MM.1S (cell line): ENCODE data around the gene TCEAL9.

Experiments used
- DNase-seq: peaks from one replicate; pipeline ENCODE4 v3.0.0-alpha.2; 2015
- H2AFZ ChIP-seq: fragments of 300-600 bp; sonication (generic); 2 replicates; pipeline ENCODE4 v1.6.0; 2016; ENCODE audit warnings: antibody characterized with exemption, low read length
- H3F3A ChIP-seq: fragments of 300-600 bp; sonication (generic); 2 replicates; pipeline ENCODE4 v1.6.1; 2016; ENCODE audit warnings: mild to moderate bottlenecking, antibody characterized with exemption, low read length, moderate library complexity, mixed read lengths; ENCODE audit not compliant: insufficient read depth
- H3K27ac ChIP-seq: fragments of 300-600 bp; sonication (generic); 2 replicates; pipeline ENCODE4 v1.5.1; 2016; ENCODE audit warnings: mild to moderate bottlenecking, low read length
- H3K27me3 ChIP-seq: fragments of 300-600 bp; sonication (generic); replicated peaks from 2 replicates; pipeline ENCODE4 v1.6.0; 2016; ENCODE audit warnings: low read length; ENCODE audit not compliant: insufficient read depth
- H3K36me3 ChIP-seq: fragments of 300-600 bp; sonication (generic); replicated peaks from 2 replicates; pipeline ENCODE4 v1.6.1; 2016; ENCODE audit warnings: mild to moderate bottlenecking, low read length, mixed read lengths; ENCODE audit not compliant: insufficient read depth
- H3K4me1 ChIP-seq: fragments of 300-600 bp; sonication (generic); 2 replicates; pipeline ENCODE4 v1.6.1; 2016; ENCODE audit warnings: low read length, mixed read lengths
- H3K4me2 ChIP-seq: fragments of 300-600 bp; sonication (generic); 2 replicates; pipeline ENCODE4 v1.6.0; 2016; ENCODE audit warnings: low read depth, low read length
- H3K4me3 ChIP-seq: fragments of 300-600 bp; sonication (generic); 2 replicates; pipeline ENCODE4 v1.5.1; 2016; ENCODE audit warnings: low read length, mixed read lengths
- H3K79me2 ChIP-seq: fragments of 300-600 bp; sonication (generic); 2 replicates; pipeline ENCODE4 v1.6.1; 2016; ENCODE audit warnings: mixed run types, low read length, mixed read lengths
- H3K9ac ChIP-seq: fragments of 300-600 bp; sonication (generic); 2 replicates; pipeline ENCODE4 v1.6.1; 2016; ENCODE audit warnings: low read length, mixed read lengths
- H3K9me2 ChIP-seq: fragments of 300-600 bp; sonication (generic); replicated peaks from 2 replicates; pipeline ENCODE4 v1.6.1; 2016; ENCODE audit warnings: mild to moderate bottlenecking, low read length, mixed read lengths; ENCODE audit not compliant: insufficient read depth
- H3K9me3 ChIP-seq: fragments of 300-600 bp; sonication (generic); replicated peaks from 2 replicates; pipeline ENCODE4 v1.6.1; 2016; ENCODE audit warnings: mild to moderate bottlenecking, low read length, mixed read lengths; ENCODE audit not compliant: insufficient read depth
- H4K20me1 ChIP-seq: fragments of 300-600 bp; sonication (generic); 2 replicates; pipeline ENCODE4 v1.6.1; 2016; ENCODE audit warnings: mild to moderate bottlenecking, low read length, moderate library complexity, mixed read lengths; ENCODE audit not compliant: insufficient read depth
- CTCF ChIP-seq: fragments of 300-600 bp; sonication (generic); IDR thresholded peaks from 2 replicates; pipeline ENCODE4 v1.5.1; 2016; ENCODE audit warnings: antibody characterized with exemption, low read length, mixed read lengths
- EZH2 ChIP-seq: fragments of 300-600 bp; sonication (generic); optimal IDR thresholded peaks from 2 replicates; pipeline ENCODE3; 2017; ENCODE audit warnings: low read depth, mild to moderate bottlenecking, antibody characterized with exemption, low read length, mixed read lengths
- EZH2phosphoT487 ChIP-seq: fragments of 300-600 bp; sonication (generic); IDR thresholded peaks from 2 replicates; pipeline ENCODE4 v1.6.1; 2018; ENCODE audit warnings: antibody characterized with exemption, low read length

The TCEAL9 gene

GRCh38 chrX:103376979-103377324 lies 20.6 kb downstream of the TCEAL9 start:
- no peaks in the 10 kb centered on the region for H3F3A ChIP-seq
- no peak for DNase-seq
- H3K9me3 ChIP-seq: no peaks in the 10 kb centered on the region
- no peaks in the 10 kb centered on the region for H3K9me2 ChIP-seq
- no peak overlapping the region; the same call in 1 of the 2 replicates for H3K4me3 ChIP-seq
- no peaks in the 10 kb centered on the region for H3K27me3 ChIP-seq
- H3K9ac ChIP-seq: no peak overlapping the region
- no peaks in the 10 kb centered on the region for H3K79me2 ChIP-seq
- H2AFZ ChIP-seq: no peak overlapping the region
- no peak overlapping the region for H3K27ac ChIP-seq
- TF ChIP-seq CTCF (no peak), EZH2 (no peak), EZH2phosphoT487 (no peak)
- H3K4me1 ChIP-seq: no peaks in the 10 kb centered on the region
- no peaks in the 10 kb centered on the region for H4K20me1 ChIP-seq
- H3K4me2 ChIP-seq: no peak overlapping the region
- no peaks in the 10 kb centered on the region for H3K36me3 ChIP-seq

- H2AFZ ChIP-seq: no peak overlapping the region
- H3K27me3 ChIP-seq: no peaks in the 10 kb centered on the region
- H3K27ac ChIP-seq: no peak overlapping the region
- H3K4me3 ChIP-seq: no peak overlapping the region
- TF ChIP-seq CTCF (no peak), EZH2phosphoT487 (no peak), EZH2 (no peak)
- H3F3A ChIP-seq: no peaks in the 10 kb centered on the region
- H3K36me3 ChIP-seq: no peaks in the 10 kb centered on the region
- H4K20me1 ChIP-seq: no peaks in the 10 kb centered on the region
- no peak for DNase-seq
- H3K4me2 ChIP-seq: no peak overlapping the region
- H3K79me2 ChIP-seq: no peaks in the 10 kb centered on the region
- no peaks in the 10 kb centered on the region for H3K4me1 ChIP-seq
- no peaks in the 10 kb centered on the region for H3K9me2 ChIP-seq
- H3K9me3 ChIP-seq: no peaks in the 10 kb centered on the region
- no peak overlapping the region for H3K9ac ChIP-seq
These were observed 22.7 kb downstream of the TCEAL9 start for GRCh38 chrX:103378990-103379389.

- H3K4me2 ChIP-seq: no peak overlapping the region
- no peaks in the 10 kb centered on the region for H3K9me3 ChIP-seq
- no peaks in the 10 kb centered on the region for H3K27me3 ChIP-seq
- no peaks in the 10 kb centered on the region for H3F3A ChIP-seq
- no peak overlapping the region for H3K4me3 ChIP-seq
- no peak overlapping the region for H3K9ac ChIP-seq
- H3K79me2 ChIP-seq: no peaks in the 10 kb centered on the region
- H2AFZ ChIP-seq: no peak overlapping the region
- H3K9me2 ChIP-seq: no peaks in the 10 kb centered on the region
- H3K36me3 ChIP-seq: no peaks in the 10 kb centered on the region
- no peak for DNase-seq
- TF ChIP-seq EZH2: no peak
- no peak for TF ChIP-seq CTCF
- no peak overlapping the region for H3K27ac ChIP-seq
- no peaks in the 10 kb centered on the region for H4K20me1 ChIP-seq
- no peaks in the 10 kb centered on the region for H3K4me1 ChIP-seq
These were observed 26.6 kb downstream of the TCEAL9 start for GRCh38 chrX:103382877-103383276.
